OCI-LY7 (cell line): Measurements from ENCODE around the gene SDCBP2. TPM values are rescaled to one million over a fixed set of nuclear protein-coding genes. Genes with fewer than 3 reads are reported as not detected.
A peak's percentile ranks its signal among the peaks of the same experiment; 100 is the strongest.

Source experiments
- BruUV-seq: library from RNA; stranded (reverse); fragments of 400-500 nt; replicated peaks from 2 replicates; lab custom pipeline; 2021; lab: Mats Ljungman, UMichigan
- CTCF ChIA-PET: fragments of 300-600 bp; sonication (Branson Sonifier 250); formaldehyde crosslinking; loops from one replicate; lab custom pipeline; 2022; ENCODE audit warnings: antibody characterized with exemption; ENCODE audit not compliant: unreplicated experiment; lab: Charles Lee
- POLR2A ChIA-PET: fragments of 300-600 bp; sonication (Branson Sonifier 250); formaldehyde crosslinking; loops from one replicate; lab custom pipeline; 2022; ENCODE audit warnings: antibody characterized with exemption; lab: Charles Lee
- DNase-seq: peaks from one replicate; pipeline ENCODE4 v3.0.0-alpha.2; 2015; ENCODE audit warnings: low spot score
- H2AFZ ChIP-seq: fragments of 200-600 bp; sonication (generic), shearing (Covaris generic); 2 replicates; pipeline ENCODE4 v1.6.1; 2014; ENCODE audit warnings: mild to moderate bottlenecking, antibody characterized with exemption, low read length, moderate library complexity
- H3K27ac ChIP-seq: fragments of 200-600 bp; sonication (generic); 2 replicates; pipeline ENCODE4 v1.5.1; 2014; ENCODE audit warnings: mixed run types, low read depth, mild to moderate bottlenecking, moderate library complexity, low read length, inconsistent platforms; ENCODE audit not compliant: poor library complexity, severe bottlenecking
- H3K36me3 ChIP-seq: fragments of 200-600 bp; sonication (generic); 2 replicates; pipeline ENCODE4 v1.6.1; 2014; ENCODE audit warnings: mild to moderate bottlenecking, antibody characterized with exemption, low read length, moderate library complexity, mixed read lengths; ENCODE audit not compliant: insufficient read depth
- H3K4me1 ChIP-seq: fragments of 200-600 bp; sonication (generic); 2 replicates; pipeline ENCODE4 v1.5.1; 2014; ENCODE audit warnings: mild to moderate bottlenecking, low read length; ENCODE audit not compliant: insufficient read depth, poor library complexity, severe bottlenecking
- H3K4me2 ChIP-seq: fragments of 200-600 bp; sonication (generic); 2 replicates; pipeline ENCODE4 v1.6.1; 2014; ENCODE audit warnings: mild to moderate bottlenecking, low read length
- H3K4me3 ChIP-seq: fragments of 200-600 bp; sonication (generic); 2 replicates; pipeline ENCODE4 v1.5.1; 2014; ENCODE audit warnings: mild to moderate bottlenecking, low read depth, low read length; ENCODE audit not compliant: poor library complexity, severe bottlenecking
- H3K79me2 ChIP-seq: fragments of 200-600 bp; sonication (generic); 2 replicates; pipeline ENCODE4 v1.6.1; 2016; ENCODE audit warnings: low read depth, mild to moderate bottlenecking, low read length, moderate library complexity, mixed read lengths; ENCODE audit not compliant: insufficient read depth
- H3K9me2 ChIP-seq: fragments of 200-600 bp; sonication (generic); 2 replicates; pipeline ENCODE4 v1.6.1; 2016; ENCODE audit warnings: mild to moderate bottlenecking, low read length, mixed read lengths; ENCODE audit not compliant: insufficient read depth
- H3K9me3 ChIP-seq: fragments of 200-600 bp; sonication (generic); 2 replicates; pipeline ENCODE4 v1.6.1; 2014; ENCODE audit warnings: mild to moderate bottlenecking, mixed run types, low read length, mixed read lengths
- H4K20me1 ChIP-seq: fragments of 200-600 bp; sonication (generic); 2 replicates; pipeline ENCODE4 v1.6.1; 2014; ENCODE audit warnings: mild to moderate bottlenecking, antibody characterized with exemption, low read length, moderate library complexity, mixed read lengths; ENCODE audit not compliant: insufficient read depth
- CTCF ChIP-seq: fragments of 200-600 bp; sonication (generic); conservative IDR thresholded peaks from 2 replicates; pipeline ENCODE4 v1.5.1; 2014; ENCODE audit warnings: mild to moderate bottlenecking, antibody characterized with exemption, low read length, moderate library complexity, mixed read lengths
- EZH2phosphoT487 ChIP-seq: fragments of 200-600 bp; sonication (generic); IDR thresholded peaks from 2 replicates; pipeline ENCODE4 v1.6.1; 2018; ENCODE audit warnings: low read depth, borderline replicate concordance, mild to moderate bottlenecking, mixed run types, antibody characterized with exemption, low read length, moderate library complexity, mixed read lengths
- intact Hi-C: fragments of 100-400 bp; cut with micrococcal nuclease; formaldehyde crosslinking; loops from one replicate; pipeline ENCODE4 v1.10.0; 2022; ENCODE audit not compliant: unreplicated experiment
- total RNA-seq, 2 experiments: library from RNA; depleted of rRNA in 1 of 2; stranded (reverse); fragments of >200 nt in 1 of 2; shearing (Covaris generic) in 1 of 2; gene quantifications; 2 replicates each; pipeline ENCODE4 v1.2.3, GENCODE V29; 2014 to 2022

The SDCBP2 gene
- total RNA-seq, 2 experiments from 2014 or later = 1.8 to 2.6 TPM

GRCh38 chr20:1335961-1336698, 7.2 kb upstream of the SDCBP2 start:
- Histone ChIP-seq H3K27ac (no peak overlapping the region), H4K20me1 (no peaks in the 10 kb centered on the region), H2AFZ (no peak overlapping the region), H3K36me3 (peaks cover 24% of the 10 kb centered on the region), H3K9me2 (no peaks in the 10 kb centered on the region), H3K4me1 (no peaks in the 10 kb centered on the region), H3K4me2 (no peak overlapping the region), H3K79me2 (no peaks in the 10 kb centered on the region), H3K9me3 (no peaks in the 10 kb centered on the region), H3K4me3 (no peak overlapping the region)
- ChIA-PET POLR2A (no interaction called here), CTCF (no interaction called here)
- intact Hi-C loops = no loop called here
- no TSS peak for BruUV-seq
- TF ChIP-seq EZH2phosphoT487 (no peak), CTCF (no peak)
- no peak for DNase-seq

GRCh38 chr20:1334761-1335160, 5.8 kb upstream of the SDCBP2 start:
- Histone ChIP-seq H3K9me3 (no peaks in the 10 kb centered on the region), H3K27ac (no peak overlapping the region), H2AFZ (no peak overlapping the region), H4K20me1 (no peaks in the 10 kb centered on the region; the same call in 1 of the 2 replicates), H3K4me1 (peaks cover 7% of the 10 kb centered on the region), H3K4me2 (no peak overlapping the region), H3K79me2 (peaks cover 7% of the 10 kb centered on the region; the same call in 1 of the 2 replicates), H3K4me3 (no peak overlapping the region), H3K36me3 (peaks cover 28% of the 10 kb centered on the region), H3K9me2 (no peaks in the 10 kb centered on the region)
- peak; percentile 9 for DNase-seq
- intact Hi-C loops = no loop called here
- ChIA-PET CTCF (no interaction called here), POLR2A (interaction anchor here (0.7 kb wide), 1 partner anchor 9 kb away, joined by 4 read pairs; no protein-coding TSS in a partner anchor)
- TF ChIP-seq CTCF (0 out of 2 replicates have a peak, but pooled peaks have one; percentile 38), EZH2phosphoT487 (no peak)
- BruUV-seq = no TSS peak

GRCh38 chr20:1334370-1334731, 5.4 kb upstream of the SDCBP2 start:
- Histone ChIP-seq H3K9me2 (no peaks in the 10 kb centered on the region), H4K20me1 (peaks cover 3% of the 10 kb centered on the region; the same call in 1 of the 2 replicates), H3K36me3 (peaks cover 28% of the 10 kb centered on the region), H3K79me2 (peaks cover 10% of the 10 kb centered on the region; the same call in 1 of the 2 replicates), H3K9me3 (no peaks in the 10 kb centered on the region), H3K4me1 (peaks cover 10% of the 10 kb centered on the region), H3K27ac (no peak overlapping the region), H3K4me3 (no peak overlapping the region), H2AFZ (no peak overlapping the region), H3K4me2 (no peak overlapping the region)
- ChIA-PET POLR2A (interaction anchor here (0.7 kb wide), 1 partner anchor 9 kb away, joined by 4 read pairs; no protein-coding TSS in a partner anchor), CTCF (no interaction called here)
- BruUV-seq = no TSS peak
- DNase-seq = no peak
- intact Hi-C loops = no loop called here
- TF ChIP-seq EZH2phosphoT487 (no peak), CTCF (no peak)
